ENCODE results near the gene AFAP1L2. TPM values are rescaled to one million over a fixed set of nuclear protein-coding genes. Genes with fewer than 3 reads are reported as not detected.

The AFAP1L2 gene, protein sequence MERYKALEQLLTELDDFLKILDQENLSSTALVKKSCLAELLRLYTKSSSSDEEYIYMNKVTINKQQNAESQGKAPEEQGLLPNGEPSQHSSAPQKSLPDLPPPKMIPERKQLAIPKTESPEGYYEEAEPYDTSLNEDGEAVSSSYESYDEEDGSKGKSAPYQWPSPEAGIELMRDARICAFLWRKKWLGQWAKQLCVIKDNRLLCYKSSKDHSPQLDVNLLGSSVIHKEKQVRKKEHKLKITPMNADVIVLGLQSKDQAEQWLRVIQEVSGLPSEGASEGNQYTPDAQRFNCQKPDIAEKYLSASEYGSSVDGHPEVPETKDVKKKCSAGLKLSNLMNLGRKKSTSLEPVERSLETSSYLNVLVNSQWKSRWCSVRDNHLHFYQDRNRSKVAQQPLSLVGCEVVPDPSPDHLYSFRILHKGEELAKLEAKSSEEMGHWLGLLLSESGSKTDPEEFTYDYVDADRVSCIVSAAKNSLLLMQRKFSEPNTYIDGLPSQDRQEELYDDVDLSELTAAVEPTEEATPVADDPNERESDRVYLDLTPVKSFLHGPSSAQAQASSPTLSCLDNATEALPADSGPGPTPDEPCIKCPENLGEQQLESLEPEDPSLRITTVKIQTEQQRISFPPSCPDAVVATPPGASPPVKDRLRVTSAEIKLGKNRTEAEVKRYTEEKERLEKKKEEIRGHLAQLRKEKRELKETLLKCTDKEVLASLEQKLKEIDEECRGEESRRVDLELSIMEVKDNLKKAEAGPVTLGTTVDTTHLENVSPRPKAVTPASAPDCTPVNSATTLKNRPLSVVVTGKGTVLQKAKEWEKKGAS
- 0.08 and 0.47 TPM in 2 replicates for total RNA-seq (ENCODE audit: low replicate concordance)

DNA sequence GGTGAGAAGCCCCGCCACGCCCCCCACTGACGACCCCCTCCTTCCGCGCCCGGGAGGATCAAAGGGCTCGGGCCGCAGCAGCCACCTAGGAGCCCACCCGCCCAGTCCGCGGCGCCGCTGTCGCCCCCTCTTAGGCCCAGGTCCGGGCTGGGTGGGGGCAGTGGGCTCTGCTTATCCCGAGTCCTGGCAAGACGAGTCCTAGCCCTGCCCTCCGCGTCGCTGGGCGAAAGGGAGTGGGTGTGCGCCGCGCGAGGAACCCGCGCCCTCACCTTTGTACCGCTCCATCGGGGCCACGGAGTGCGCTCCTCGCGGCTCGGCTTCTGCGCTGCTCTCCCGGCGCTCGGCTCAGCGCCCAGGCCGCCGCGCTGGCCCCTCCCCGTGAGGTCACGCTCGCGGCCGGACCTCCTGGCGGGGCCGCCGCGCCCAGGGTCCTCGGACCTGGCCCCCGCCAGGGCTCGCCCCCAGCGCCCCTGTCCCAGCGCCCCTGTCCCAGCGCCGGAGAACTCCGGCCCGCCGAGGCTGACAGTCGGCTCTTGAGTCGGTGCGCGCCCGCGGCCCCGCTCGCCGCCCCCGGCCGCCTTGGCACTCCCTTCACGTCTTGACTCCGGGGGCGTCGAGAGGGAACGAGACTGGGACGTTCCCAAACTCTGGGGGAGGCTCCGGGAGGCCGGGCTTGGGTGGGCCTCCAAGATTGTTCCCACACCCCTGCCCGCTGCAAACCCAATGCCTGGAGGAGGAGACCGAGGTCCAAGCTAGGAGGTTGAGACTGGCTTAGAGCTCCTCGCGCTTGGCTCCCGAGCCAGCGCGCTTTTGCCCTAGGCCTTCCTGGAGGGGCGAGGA is at the start of gene AFAP1L2:
Gene AFAP1L2, minus strand, starts transcription at position 332 of the 840 bp plus-strand sequence. Its CDS starts 47 bp downstream, at position 285.

Other genes starting within 250 kb of the AFAP1L2 start
- gene CCDC186, start 230.3 kb downstream of the AFAP1L2 start, total RNA-seq (ENCODE audit: low replicate concordance): 3.7 and 16.9 TPM in 2 replicates
- gene TDRD1, start 225.1 kb downstream of the AFAP1L2 start, total RNA-seq (ENCODE audit: low replicate concordance): 2.8 and 7.7 TPM in 2 replicates
- gene VWA2, start 165.2 kb downstream of the AFAP1L2 start, total RNA-seq (ENCODE audit: low replicate concordance): 0.08 and 0.23 TPM in 2 replicates